ENCODE results near the gene PCDHA4.

DNA sequence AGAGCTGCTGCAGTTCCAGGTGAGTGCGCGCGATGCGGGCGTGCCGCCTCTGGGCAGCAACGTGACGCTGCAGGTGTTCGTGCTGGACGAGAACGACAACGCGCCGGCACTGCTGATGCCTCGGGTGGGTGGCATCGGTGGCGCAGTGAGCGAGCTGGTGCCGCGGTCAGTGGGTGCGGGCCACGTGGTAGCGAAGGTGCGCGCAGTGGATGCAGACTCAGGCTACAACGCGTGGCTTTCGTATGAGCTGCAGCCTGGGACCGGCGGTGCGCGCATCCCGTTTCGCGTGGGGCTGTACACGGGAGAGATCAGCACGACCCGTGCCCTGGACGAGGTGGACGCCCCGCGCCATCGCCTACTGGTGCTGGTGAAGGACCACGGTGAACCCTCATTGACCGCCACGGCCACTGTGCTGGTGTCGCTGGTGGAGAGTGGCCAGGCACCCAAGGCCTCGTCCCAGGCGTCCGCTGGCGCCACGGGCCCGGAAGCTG lies 4.0 kb upstream of the PCDHA4 start:
- TF ChIP-seq, protein P1, sequence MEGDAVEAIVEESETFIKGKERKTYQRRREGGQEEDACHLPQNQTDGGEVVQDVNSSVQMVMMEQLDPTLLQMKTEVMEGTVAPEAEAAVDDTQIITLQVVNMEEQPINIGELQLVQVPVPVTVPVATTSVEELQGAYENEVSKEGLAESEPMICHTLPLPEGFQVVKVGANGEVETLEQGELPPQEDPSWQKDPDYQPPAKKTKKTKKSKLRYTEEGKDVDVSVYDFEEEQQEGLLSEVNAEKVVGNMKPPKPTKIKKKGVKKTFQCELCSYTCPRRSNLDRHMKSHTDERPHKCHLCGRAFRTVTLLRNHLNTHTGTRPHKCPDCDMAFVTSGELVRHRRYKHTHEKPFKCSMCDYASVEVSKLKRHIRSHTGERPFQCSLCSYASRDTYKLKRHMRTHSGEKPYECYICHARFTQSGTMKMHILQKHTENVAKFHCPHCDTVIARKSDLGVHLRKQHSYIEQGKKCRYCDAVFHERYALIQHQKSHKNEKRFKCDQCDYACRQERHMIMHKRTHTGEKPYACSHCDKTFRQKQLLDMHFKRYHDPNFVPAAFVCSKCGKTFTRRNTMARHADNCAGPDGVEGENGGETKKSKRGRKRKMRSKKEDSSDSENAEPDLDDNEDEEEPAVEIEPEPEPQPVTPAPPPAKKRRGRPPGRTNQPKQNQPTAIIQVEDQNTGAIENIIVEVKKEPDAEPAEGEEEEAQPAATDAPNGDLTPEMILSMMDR (IDR thresholded peaks at IDR 0.05), result no peak
- TF ChIP-seq EP300 (IDR thresholded peaks at IDR 0.05) (no peak), POLR2AphosphoS5 (IDR thresholded peaks at IDR 0.05) (no peak)
